Transverse colon (tissue), 3 donors: ENCODE results near the gene SLC25A42.

Source experiments
- EP300 ChIP-seq: sonication (generic); formaldehyde crosslinking; IDR thresholded peaks from one replicate; pipeline ENCODE4 v1.6.1; 2017; ENCODE audit warnings: antibody characterized with exemption, low read depth
- TF ChIP-seq, protein P1 (sequence below), 5 experiments: fragments of 200-600 bp in 3 of 5; fragments of 450-650 bp in 2 of 5; sonication (generic) in 3 of 5; IDR thresholded peaks; 1 replicate in 2 of 5; 2 replicates in 3 of 5; pipeline ENCODE4 v1.5.1; 2016 to 2017; ENCODE audit warnings: antibody characterized with exemption in 5 of 5, inconsistent platforms in 3 of 5, mild to moderate bottlenecking in 2 of 5, moderate library complexity in 1 of 5

DNA sequence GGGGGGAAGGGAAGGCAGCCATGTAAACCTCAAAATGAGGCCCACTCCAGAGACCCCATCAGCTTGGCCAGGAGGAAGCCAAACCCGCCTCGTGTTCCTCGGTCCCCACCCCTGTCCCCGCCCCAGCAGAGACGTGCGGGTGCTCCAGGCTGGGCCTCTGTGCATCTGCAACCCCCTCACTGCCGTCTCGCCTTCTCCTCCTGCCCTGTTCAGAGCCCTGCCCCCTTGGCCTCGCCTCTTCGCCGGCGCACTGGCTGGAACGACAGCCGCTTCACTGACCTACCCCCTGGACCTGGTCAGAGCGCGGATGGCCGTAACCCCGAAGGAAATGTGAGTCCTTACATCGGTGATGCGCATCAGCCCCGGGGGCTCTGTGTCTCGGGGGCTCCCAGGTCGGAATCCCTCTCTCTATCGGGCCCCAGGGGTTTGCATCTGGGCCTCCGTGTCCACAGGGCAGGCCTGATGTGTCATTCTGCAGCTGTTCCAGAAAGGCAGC is 42.3 kb downstream of the SLC25A42 start:
- TF ChIP-seq, protein P1, sequence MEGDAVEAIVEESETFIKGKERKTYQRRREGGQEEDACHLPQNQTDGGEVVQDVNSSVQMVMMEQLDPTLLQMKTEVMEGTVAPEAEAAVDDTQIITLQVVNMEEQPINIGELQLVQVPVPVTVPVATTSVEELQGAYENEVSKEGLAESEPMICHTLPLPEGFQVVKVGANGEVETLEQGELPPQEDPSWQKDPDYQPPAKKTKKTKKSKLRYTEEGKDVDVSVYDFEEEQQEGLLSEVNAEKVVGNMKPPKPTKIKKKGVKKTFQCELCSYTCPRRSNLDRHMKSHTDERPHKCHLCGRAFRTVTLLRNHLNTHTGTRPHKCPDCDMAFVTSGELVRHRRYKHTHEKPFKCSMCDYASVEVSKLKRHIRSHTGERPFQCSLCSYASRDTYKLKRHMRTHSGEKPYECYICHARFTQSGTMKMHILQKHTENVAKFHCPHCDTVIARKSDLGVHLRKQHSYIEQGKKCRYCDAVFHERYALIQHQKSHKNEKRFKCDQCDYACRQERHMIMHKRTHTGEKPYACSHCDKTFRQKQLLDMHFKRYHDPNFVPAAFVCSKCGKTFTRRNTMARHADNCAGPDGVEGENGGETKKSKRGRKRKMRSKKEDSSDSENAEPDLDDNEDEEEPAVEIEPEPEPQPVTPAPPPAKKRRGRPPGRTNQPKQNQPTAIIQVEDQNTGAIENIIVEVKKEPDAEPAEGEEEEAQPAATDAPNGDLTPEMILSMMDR (IDR thresholded peaks at IDR 0.05): no peak
- no peak for TF ChIP-seq EP300
